ENCODE measurements around the gene STARD7. TPM values are rescaled to one million over a fixed set of nuclear protein-coding genes. Genes with fewer than 3 reads are reported as not detected.

Gene STARD7
- total and polyA plus RNA-seq, 9 of the 15 experiments (the other 6 are each of a cell fraction or from before 2014, with no cell fraction given): 90.9 to 196 (median 145) TPM

GRCh38 chr2:96157649-96158553 lies 50.7 kb downstream of the STARD7 start (continued):
- peak in 2 of 3 experiments; percentile 42 to 63 for TF ChIP-seq YY1 (IDR thresholded peaks at IDR 0.05; ENCODE audit: borderline replicate concordance in 1 of 3, control insufficient read depth in 1 of 3, extremely low read depth in 1 of 3, insufficient read depth in 3 of 3, insufficient read length in 1 of 3, insufficient replicate concordance in 2 of 3, low read depth in 1 of 3, low read length in 2 of 3)
- TF ChIP-seq, protein P1, sequence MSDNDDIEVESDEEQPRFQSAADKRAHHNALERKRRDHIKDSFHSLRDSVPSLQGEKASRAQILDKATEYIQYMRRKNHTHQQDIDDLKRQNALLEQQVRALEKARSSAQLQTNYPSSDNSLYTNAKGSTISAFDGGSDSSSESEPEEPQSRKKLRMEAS (CRISPR knock-in tag; IDR thresholded peaks at IDR 0.05): peak; percentile 83
- peak; percentile 73 for TF ChIP-seq POLR2A (conservative IDR thresholded peaks at IDR 0.05)
- TF ChIP-seq KAT8 (IDR thresholded peaks at IDR 0.05; ENCODE audit: low read depth): no peak
- TF ChIP-seq PTBP1 (IDR thresholded peaks at IDR 0.05; ENCODE audit: low read depth, low read length): no peak
- peak; percentile 27; the same call in 1 of the 2 replicates for TF ChIP-seq FOSL1 (tag; conservative IDR thresholded peaks at IDR 0.05)
- TF ChIP-seq EHMT2 (IDR thresholded peaks at IDR 0.05): 0 out of 2 replicates have a peak, but pooled peaks have one; percentile 26
- no peak for TF ChIP-seq YBX1 (IDR thresholded peaks at IDR 0.05)
- peak; percentile 71 for TF ChIP-seq MAFG (tag; conservative IDR thresholded peaks at IDR 0.05)
- TF ChIP-seq TCF7 (IDR thresholded peaks at IDR 0.05; ENCODE audit: borderline replicate concordance): peak; percentile 65; the same call in 1 of the 2 replicates
- TF ChIP-seq CXXC5 (CRISPR knock-in tag; IDR thresholded peaks at IDR 0.05): peak; percentile 48; the same call in 1 of the 2 replicates
- TF ChIP-seq KLF6 (CRISPR knock-in tag; IDR thresholded peaks at IDR 0.05; ENCODE audit: borderline replicate concordance): no peak
- 0 out of 2 replicates have a peak, but pooled peaks have one; percentile 14 for TF ChIP-seq CTBP1 (IDR thresholded peaks at IDR 0.05; ENCODE audit: borderline replicate concordance)
- peak; percentile 50; the same call in 1 of the 2 replicates for TF ChIP-seq PHF8 (IDR thresholded peaks at IDR 0.05; ENCODE audit: borderline replicate concordance, low read length)
- TF ChIP-seq, protein P2, sequence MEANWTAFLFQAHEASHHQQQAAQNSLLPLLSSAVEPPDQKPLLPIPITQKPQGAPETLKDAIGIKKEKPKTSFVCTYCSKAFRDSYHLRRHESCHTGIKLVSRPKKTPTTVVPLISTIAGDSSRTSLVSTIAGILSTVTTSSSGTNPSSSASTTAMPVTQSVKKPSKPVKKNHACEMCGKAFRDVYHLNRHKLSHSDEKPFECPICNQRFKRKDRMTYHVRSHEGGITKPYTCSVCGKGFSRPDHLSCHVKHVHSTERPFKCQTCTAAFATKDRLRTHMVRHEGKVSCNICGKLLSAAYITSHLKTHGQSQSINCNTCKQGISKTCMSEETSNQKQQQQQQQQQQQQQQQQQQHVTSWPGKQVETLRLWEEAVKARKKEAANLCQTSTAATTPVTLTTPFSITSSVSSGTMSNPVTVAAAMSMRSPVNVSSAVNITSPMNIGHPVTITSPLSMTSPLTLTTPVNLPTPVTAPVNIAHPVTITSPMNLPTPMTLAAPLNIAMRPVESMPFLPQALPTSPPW (CRISPR knock-in tag; IDR thresholded peaks at IDR 0.05): peak; percentile 84
- peak; percentile 44; the same call in 1 of the 2 replicates for TF ChIP-seq SMARCE1 (IDR thresholded peaks at IDR 0.05)
- TF ChIP-seq TOE1 (IDR thresholded peaks at IDR 0.05; ENCODE audit: borderline replicate concordance): 0 out of 2 replicates have a peak, but pooled peaks have one; percentile 31
- no peak for TF ChIP-seq TOE1 (CRISPR knock-in tag; IDR thresholded peaks at IDR 0.05; ENCODE audit: borderline replicate concordance, low read depth)
- TF ChIP-seq, protein P3, sequence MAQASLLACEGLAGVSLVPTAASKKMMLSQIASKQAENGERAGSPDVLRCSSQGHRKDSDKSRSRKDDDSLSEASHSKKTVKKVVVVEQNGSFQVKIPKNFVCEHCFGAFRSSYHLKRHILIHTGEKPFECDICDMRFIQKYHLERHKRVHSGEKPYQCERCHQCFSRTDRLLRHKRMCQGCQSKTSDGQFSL (CRISPR knock-in tag; IDR thresholded peaks at IDR 0.05): peak; percentile 50; the same call in 1 of the 2 replicates
- TF ChIP-seq, protein P3 (tag; IDR thresholded peaks at IDR 0.05): no peak
- TF ChIP-seq, protein P4, sequence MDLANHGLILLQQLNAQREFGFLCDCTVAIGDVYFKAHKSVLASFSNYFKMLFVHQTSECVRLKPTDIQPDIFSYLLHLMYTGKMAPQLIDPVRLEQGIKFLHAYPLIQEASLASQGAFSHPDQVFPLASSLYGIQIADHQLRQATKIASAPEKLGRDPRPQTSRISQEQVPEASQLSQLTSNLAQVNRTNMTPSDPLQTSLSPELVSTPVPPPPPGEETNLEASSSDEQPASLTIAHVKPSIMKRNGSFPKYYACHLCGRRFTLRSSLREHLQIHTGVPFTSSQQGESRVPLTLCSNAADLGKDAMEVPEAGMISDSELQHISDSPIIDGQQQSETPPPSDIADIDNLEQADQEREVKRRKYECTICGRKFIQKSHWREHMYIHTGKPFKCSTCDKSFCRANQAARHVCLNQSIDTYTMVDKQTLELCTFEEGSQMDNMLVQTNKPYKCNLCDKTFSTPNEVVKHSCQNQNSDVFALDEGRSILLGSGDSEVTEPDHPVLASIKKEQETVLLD (IDR thresholded peaks at IDR 0.05): peak; percentile 54; the same call in 1 of the 2 replicates
- TF ChIP-seq TBP (optimal IDR thresholded peaks at IDR 0.05; ENCODE audit: low read depth, low read length): peak; percentile 45
- peak; percentile 79 for TF ChIP-seq C11orf30 (IDR thresholded peaks at IDR 0.05; ENCODE audit: low read depth)

All from K562 (cell line).